NB4 (cell line): ENCODE data around the gene ADCY6.

Source experiments
- CTCF ChIP-seq: IDR thresholded peaks from one replicate; pipeline ENCODE4 v1.5.1; 2012; ENCODE audit warnings: low read depth, low read length
- MAX ChIP-seq: IDR thresholded peaks from 2 replicates; pipeline ENCODE4 v1.6.1; 2011; ENCODE audit warnings: low read depth, low read length
- MYC ChIP-seq: IDR thresholded peaks from 2 replicates; pipeline ENCODE4 v1.6.1; 2011; ENCODE audit warnings: low read depth, low read length
- POLR2A ChIP-seq: IDR thresholded peaks from 2 replicates; pipeline ENCODE4 v1.6.1; 2011; ENCODE audit warnings: mild to moderate bottlenecking; ENCODE audit not compliant: insufficient read length; ENCODE audit errors: extremely low read depth

GRCh38 chr12:48803675-48804074, 14.8 kb upstream of the ADCY6 start:
- TF ChIP-seq POLR2A: no peak
- TF ChIP-seq CTCF: no peak
- no peak for TF ChIP-seq MAX
- no peak for TF ChIP-seq MYC
